ENCODE results near the gene KRT81. TPM values are rescaled to one million over a fixed set of nuclear protein-coding genes. Genes with fewer than 3 reads are reported as not detected.

The KRT81 gene
- total RNA-seq, 4 donors from 2014 or later: 0.19 to 0.42 TPM; not detected in 2

- no peak overlapping the region for H3K4me3 ChIP-seq
- H3K9me3 ChIP-seq: no peaks in the 10 kb centered on the region
- no peak for DNase-seq (ENCODE audit: extremely low spot score)
- TF ChIP-seq CTCF (IDR thresholded peaks at IDR 0.05) (no peak), POLR2A (IDR thresholded peaks at IDR 0.05; ENCODE audit: low read depth) (no peak)
- H3K27me3 ChIP-seq: peaks cover 0 to 7% (median 0%) of the 10 kb centered on the region in 4 donors
- H3K27ac ChIP-seq (replicated peaks in 1 of 4): no peak overlapping the region
- H3K36me3 ChIP-seq: no peaks in the 10 kb centered on the region
- peaks cover 11 to 22% (median 20%) of the 10 kb centered on the region in 4 donors for H3K4me1 ChIP-seq
- intact Hi-C loops (cut with DNase I): no loop called here
- WGBS: 75% methylated on average over 2 of the region's 2 CpGs
These were observed 51.6 kb downstream of the KRT81 start for GRCh38 chr12:52239767-52240166.

- no peaks in the 10 kb centered on the region for H3K36me3 ChIP-seq
- peaks cover 0 to 14% (median 0%) of the 10 kb centered on the region in 4 donors for H3K27me3 ChIP-seq
- TF ChIP-seq CTCF (IDR thresholded peaks at IDR 0.05) (no peak), POLR2AphosphoS5 (IDR thresholded peaks at IDR 0.05) (no peak), POLR2A (IDR thresholded peaks at IDR 0.05; ENCODE audit: low read depth) (no peak), EP300 (IDR thresholded peaks at IDR 0.05) (no peak)
- H3K4me3 ChIP-seq: no peak overlapping the region
- DNase-seq (ENCODE audit: extremely low spot score): no peak
- peaks cover 4 to 15% (median 13%) of the 10 kb centered on the region in 4 donors for H3K4me1 ChIP-seq
- intact Hi-C loops (cut with DNase I): no loop called here
- no peak overlapping the region for H3K27ac ChIP-seq (replicated peaks in 1 of 4)
- no peaks in the 10 kb centered on the region for H3K9me3 ChIP-seq
- WGBS: 95% methylated on average over 7 of the region's 7 CpGs
These were observed 52.3 kb downstream of the KRT81 start for GRCh38 chr12:52238916-52239646.

- intact Hi-C loops (cut with DNase I): no loop called here
These were observed 53.0 kb downstream of the KRT81 start for GRCh38 chr12:52238207-52238840.

GRCh38 chr12:52236386-52237050 is 54.8 kb downstream of the KRT81 start:
- H3K4me3 ChIP-seq: no peak overlapping the region
- H3K9me3 ChIP-seq: no peaks in the 10 kb centered on the region
- H3K36me3 ChIP-seq: no peaks in the 10 kb centered on the region
- no peak overlapping the region for H3K27ac ChIP-seq (replicated peaks in 1 of 4)
- H3K27me3 ChIP-seq: peaks cover 0 to 40% (median 21%) of the 10 kb centered on the region in 4 donors
- intact Hi-C loops (cut with DNase I): no loop called here
- peaks cover 12 to 23% (median 15%) of the 10 kb centered on the region in 4 donors for H3K4me1 ChIP-seq
- DNase-seq (ENCODE audit: extremely low spot score): no peak
- WGBS: 100% methylated on average over 2 of the region's 3 CpGs
- TF ChIP-seq POLR2AphosphoS5 (IDR thresholded peaks at IDR 0.05) (no peak), EP300 (IDR thresholded peaks at IDR 0.05) (no peak), CTCF (IDR thresholded peaks at IDR 0.05) (no peak), POLR2A (IDR thresholded peaks at IDR 0.05; ENCODE audit: low read depth) (no peak)

More at GRCh38 chr12:52238207-52238840, 53.0 kb downstream of the KRT81 start:
- 88% methylated on average over 3 of the region's 4 CpGs for WGBS
- DNase-seq (ENCODE audit: extremely low spot score): no peak
- TF ChIP-seq POLR2AphosphoS5 (IDR thresholded peaks at IDR 0.05) (no peak), POLR2A (IDR thresholded peaks at IDR 0.05; ENCODE audit: low read depth) (no peak), EP300 (IDR thresholded peaks at IDR 0.05) (no peak), CTCF (IDR thresholded peaks at IDR 0.05) (no peak)
- Histone ChIP-seq H3K36me3 (no peaks in the 10 kb centered on the region), H3K9me3 (no peaks in the 10 kb centered on the region), H3K4me1 (peaks cover 2 to 13% (median 9%) of the 10 kb centered on the region in 4 donors), H3K27ac (replicated peaks in 1 of 4) (no peak overlapping the region), H3K4me3 (no peak overlapping the region), H3K27me3 (peaks cover 0 to 22% (median 6%) of the 10 kb centered on the region in 4 donors)

Other genes starting within 250 kb of the KRT81 start
- 10 to 100 TPM; 26.2 to 88.1 (median 59.4) TPM for gene NR4A1, start 240.1 kb downstream of the KRT81 start, total RNA-seq
- gene ATG101, start 221.6 kb downstream of the KRT81 start, total RNA-seq: 10 to 100 TPM; 30.3 to 71.4 (median 61.2) TPM
- gene SMIM41, start 211.8 kb downstream of the KRT81 start, total RNA-seq: 10 to 100 TPM in 1 of 4 donors, 1 to 10 TPM in 3; 2.1 to 26.6 (median 5.6) TPM
- under 1 TPM in 1 of 4 donors, not detected in 3; 0.11 TPM for gene KRT80, start 99.5 kb downstream of the KRT81 start, total RNA-seq
- 1 to 10 TPM in 3 of 4 donors, under 1 TPM in 1; 0.83 to 8.4 (median 4.5) TPM for gene KRT7, start 58.3 kb downstream of the KRT81 start, total RNA-seq
- under 1 TPM in 2 of 4 donors, not detected in 2; 0.29 to 0.33 TPM for gene KRT86, start 16.9 kb downstream of the KRT81 start, total RNA-seq
- gene KRT83, start 29.9 kb upstream of the KRT81 start, total RNA-seq: not detected
- gene KRT85, start 75.9 kb upstream of the KRT81 start, total RNA-seq: not detected
- gene KRT84, start 94.1 kb upstream of the KRT81 start, total RNA-seq: not detected
- not detected for gene KRT82, start 114.8 kb upstream of the KRT81 start, total RNA-seq
- gene KRT75, start 142.8 kb upstream of the KRT81 start, total RNA-seq: not detected
- not detected for gene KRT6B, start 160.6 kb upstream of the KRT81 start, total RNA-seq
- gene KRT6C, start 182.3 kb upstream of the KRT81 start, total RNA-seq: not detected
- 1 to 10 TPM in 1 of 4 donors, not detected in 3; 5.4 TPM for gene KRT6A, start 201.7 kb upstream of the KRT81 start, total RNA-seq
- 1 to 10 TPM in 1 of 4 donors, under 1 TPM in 1, not detected in 2; 0.46 to 1.2 TPM for gene KRT5, start 228.9 kb upstream of the KRT81 start, total RNA-seq

All from esophagus muscularis mucosa (tissue), 4 donors.